Thymus (tissue), 11 donors: Measurements from ENCODE around the gene B3GNT7. TPM values are rescaled to one million over a fixed set of nuclear protein-coding genes. Genes with fewer than 3 reads are reported as not detected.

Experiments
- DNase-seq, 9 donors: peaks; one replicate each; pipeline ENCODE4 v3.0.0-alpha.2; 2013; ENCODE audit warnings: low spot score in 9 of 9, low read depth in 6 of 9, missing footprints in 1 of 9
- H3K27ac ChIP-seq, 2 donors: one replicate each; pipeline ENCODE4 v1.5.1; 2013; ENCODE audit warnings: control low read depth in 1 of 2, low read depth in 1 of 2, low read length in 1 of 2, mild to moderate bottlenecking in 1 of 2, moderate library complexity in 1 of 2
- H3K27me3 ChIP-seq, 2 donors: one replicate each; pipeline ENCODE4 v1.5.1; 2013; ENCODE audit warnings: low read length in 1 of 2; ENCODE audit not compliant: control insufficient read depth in 2 of 2, insufficient read depth in 1 of 2
- H3K36me3 ChIP-seq, 2 donors: one replicate each; pipeline ENCODE4 v1.5.1; 2013; ENCODE audit warnings: low read length in 1 of 2, mild to moderate bottlenecking in 1 of 2, moderate library complexity in 1 of 2; ENCODE audit not compliant: control insufficient read depth in 2 of 2, insufficient read depth in 2 of 2
- H3K4me1 ChIP-seq, 2 donors: one replicate each; pipeline ENCODE4 v1.5.1; 2013; ENCODE audit warnings: low read length in 2 of 2; ENCODE audit not compliant: control insufficient read depth in 2 of 2, insufficient read depth in 2 of 2
- H3K4me3 ChIP-seq, 2 donors: one replicate each; pipeline ENCODE4 v1.5.1; 2013; ENCODE audit warnings: low read length in 2 of 2, control low read depth in 1 of 2, mild to moderate bottlenecking in 1 of 2
- H3K9me3 ChIP-seq, 2 donors: one replicate each; pipeline ENCODE4 v1.5.1; 2013; ENCODE audit warnings: low read length in 1 of 2, mild to moderate bottlenecking in 1 of 2; ENCODE audit not compliant: control insufficient read depth in 2 of 2, insufficient read depth in 1 of 2
- WGBS: extraction: QIAGEN DNeasy Blood & Tissue Kit; methylation state at CpG from one replicate; pipeline ENCODE4 v1.1.7; 2013; 5-methylcytosine and 5-hydroxymethylcytosine counted together
- polyA plus RNA-seq: library from polyadenylated mRNA; stranded (reverse); fragments of 200-250 nt; gene quantifications from one replicate; pipeline ENCODE4 v1.2.3, GENCODE V29; 2013
- total RNA-seq: library from RNA; stranded (reverse); fragments of 120-200 nt; gene quantifications from one replicate; pipeline ENCODE4 v1.2.4, GENCODE V29; 2013
- donor health status: healthy.

The B3GNT7 gene
- total and polyA plus RNA-seq, 2 donors: 1.8 to 2.2 TPM

DNA sequence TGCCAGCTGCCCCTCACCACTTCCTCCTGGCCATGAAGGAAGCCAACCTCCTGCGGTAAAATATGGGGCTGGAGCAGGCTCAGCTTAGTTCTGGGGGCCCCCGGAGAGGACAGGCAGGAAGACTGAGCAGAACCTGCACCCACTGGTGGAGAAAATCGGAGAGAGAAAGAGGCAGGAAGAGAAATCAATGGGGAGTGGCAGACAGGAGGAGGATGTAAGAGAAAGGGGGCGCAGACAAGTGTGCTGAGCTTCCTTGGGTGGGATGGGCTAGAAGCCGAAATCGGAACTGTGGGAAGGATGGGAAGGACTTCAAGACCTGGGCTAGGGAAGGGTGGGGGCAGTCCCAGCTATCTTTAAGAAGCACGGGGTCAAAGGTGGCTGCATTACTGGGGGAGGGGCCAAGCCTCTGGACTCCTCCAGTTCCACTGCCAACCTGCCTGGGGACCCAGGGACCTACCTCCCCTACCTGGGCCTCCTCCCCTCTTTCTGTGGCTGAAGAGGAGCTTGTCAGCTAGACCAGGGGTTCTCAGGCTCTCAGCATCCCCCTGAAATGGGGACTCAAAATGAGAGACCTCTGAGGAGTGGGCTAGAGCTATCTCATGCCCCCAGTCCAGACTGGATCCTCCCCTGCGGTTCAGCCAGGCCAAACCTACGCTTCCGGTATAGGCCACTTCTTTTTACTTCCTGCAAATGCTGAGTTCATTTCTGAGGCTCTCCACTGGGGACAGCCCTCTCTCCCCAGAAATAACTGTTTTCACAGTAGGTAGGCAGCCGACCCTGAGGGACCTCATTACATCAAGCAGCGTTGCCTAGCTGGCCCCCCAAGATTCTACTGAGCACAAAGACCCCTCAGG is 33.6 kb upstream of the B3GNT7 start:
- Histone ChIP-seq H3K36me3 (no peaks in the 10 kb centered on the region), H3K9me3 (no peaks in the 10 kb centered on the region), H3K4me1 (peaks cover 0 to 20% of the 10 kb centered on the region in 2 donors), H3K4me3 (no peak overlapping the region), H3K27me3 (no peaks in the 10 kb centered on the region), H3K27ac (peak overlapping the region; percentile 22)
- peak in 3 of 9 donors; percentile 2 to 61 (median 36) for DNase-seq
- WGBS: 50% methylated on average over 12 of the region's 12 CpGs

DNA sequence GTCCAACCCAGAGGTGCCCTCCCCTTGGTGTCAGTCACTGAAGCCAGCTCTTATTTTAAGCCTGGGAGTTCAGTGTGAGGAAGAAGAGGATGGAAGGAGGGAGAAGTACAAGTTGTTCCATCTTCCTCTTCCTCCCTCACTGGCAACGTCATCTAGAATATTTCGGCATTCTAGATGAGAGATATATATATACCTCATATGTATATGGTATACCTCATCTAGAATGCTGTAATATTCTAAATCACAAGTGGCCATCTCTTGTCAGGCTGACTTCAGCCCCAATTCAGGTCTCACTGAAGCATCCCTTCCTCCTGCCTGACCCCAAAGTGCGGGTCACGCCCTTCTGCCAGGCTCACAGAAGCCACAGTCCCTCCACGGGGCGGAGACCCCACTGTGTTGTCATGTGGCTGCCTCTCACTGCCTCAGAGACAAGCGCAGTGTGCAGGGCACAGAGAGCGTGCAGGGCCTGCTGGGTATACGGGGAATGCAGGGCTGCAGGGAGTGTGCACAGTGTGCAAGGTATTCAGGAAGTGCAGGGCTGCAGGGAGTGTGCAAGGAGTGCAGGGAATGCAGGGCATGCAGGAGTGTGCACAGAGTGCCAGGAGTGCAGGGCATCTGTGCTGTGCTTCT is 32.8 kb upstream of the B3GNT7 start:
- Histone ChIP-seq H3K4me1 (peaks cover 0 to 20% of the 10 kb centered on the region in 2 donors), H3K27me3 (no peaks in the 10 kb centered on the region), H3K9me3 (no peaks in the 10 kb centered on the region), H3K36me3 (no peaks in the 10 kb centered on the region), H3K4me3 (no peak overlapping the region), H3K27ac (no peak overlapping the region)
- 79% methylated on average over 9 of the region's 9 CpGs for WGBS
- peak in 1 of 9 donors; percentile 31 for DNase-seq

DNA sequence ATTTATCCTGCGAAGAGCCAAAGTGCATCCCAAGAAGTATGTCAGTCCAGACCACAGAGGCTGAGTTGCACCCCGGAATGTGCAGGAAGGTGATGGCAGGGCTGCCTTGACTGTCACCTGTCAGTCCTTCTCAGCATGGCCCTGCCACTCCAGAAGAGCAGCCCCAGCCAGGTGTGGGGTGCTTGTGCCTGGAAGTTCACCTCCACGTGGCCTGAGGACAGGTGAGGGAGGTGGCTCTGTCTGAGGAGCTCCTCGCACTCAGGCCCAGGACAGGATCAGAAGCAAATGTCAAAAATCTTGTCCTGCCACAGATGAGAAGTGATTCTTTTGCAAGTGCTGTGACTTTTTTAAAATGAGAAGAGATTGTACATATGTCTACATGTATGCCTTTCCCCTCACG is 31.4 kb upstream of the B3GNT7 start:
- Histone ChIP-seq H3K36me3 (no peaks in the 10 kb centered on the region), H3K9me3 (no peaks in the 10 kb centered on the region), H3K27me3 (no peaks in the 10 kb centered on the region), H3K4me3 (no peak overlapping the region), H3K4me1 (peaks cover 0 to 20% of the 10 kb centered on the region in 2 donors), H3K27ac (no peak overlapping the region)
- no peak for DNase-seq
- WGBS: 96% methylated on average over 5 of the region's 5 CpGs

DNA sequence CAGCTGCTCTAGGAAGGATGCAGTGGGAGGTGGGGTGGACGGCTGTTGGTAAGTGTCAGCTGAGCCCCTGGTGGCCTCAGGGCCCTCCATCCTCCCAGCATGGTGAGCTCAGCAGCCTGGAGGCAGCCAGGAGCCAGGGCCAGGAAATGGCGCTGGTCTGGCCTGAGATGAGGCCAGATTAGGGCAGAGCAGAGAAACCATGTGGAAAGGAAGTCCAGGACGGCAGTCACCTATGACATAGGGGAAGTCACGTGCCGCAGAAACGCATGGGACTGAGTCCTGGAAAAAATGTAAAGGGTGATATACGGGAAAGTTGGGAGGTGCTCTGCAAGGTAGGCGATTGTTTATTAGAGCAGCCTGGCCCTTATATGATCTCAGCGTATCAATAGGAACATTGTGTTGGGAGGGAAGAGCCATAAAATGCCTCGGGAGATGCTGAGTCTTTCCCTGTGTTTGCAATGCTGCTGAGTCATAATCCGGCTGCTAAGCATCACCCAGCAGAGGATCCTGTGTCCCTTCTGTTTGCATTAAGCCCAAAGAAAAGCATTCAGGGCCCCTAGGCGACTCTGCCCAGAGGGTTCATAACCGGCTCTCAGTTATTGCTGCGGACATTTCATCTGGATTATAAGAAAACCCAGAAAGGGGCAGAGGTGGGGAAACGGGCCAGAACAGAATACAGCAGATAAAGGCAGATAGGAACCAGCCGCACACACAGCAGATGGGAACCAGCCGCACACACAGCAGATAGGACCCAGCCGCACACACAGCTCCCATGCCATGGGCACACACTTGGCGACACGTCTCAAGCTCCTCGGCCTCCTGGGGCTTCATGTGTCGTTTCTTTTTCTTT is 30.3 kb upstream of the B3GNT7 start:
- no peak overlapping the region for H3K4me3 ChIP-seq
- peaks cover 0 to 20% of the 10 kb centered on the region in 2 donors for H3K4me1 ChIP-seq
- no peak for DNase-seq
- no peak overlapping the region for H3K27ac ChIP-seq
- no peaks in the 10 kb centered on the region for H3K27me3 ChIP-seq
- no peaks in the 10 kb centered on the region for H3K36me3 ChIP-seq
- H3K9me3 ChIP-seq: no peaks in the 10 kb centered on the region
- WGBS: 85% methylated on average over 22 of the region's 22 CpGs

DNA sequence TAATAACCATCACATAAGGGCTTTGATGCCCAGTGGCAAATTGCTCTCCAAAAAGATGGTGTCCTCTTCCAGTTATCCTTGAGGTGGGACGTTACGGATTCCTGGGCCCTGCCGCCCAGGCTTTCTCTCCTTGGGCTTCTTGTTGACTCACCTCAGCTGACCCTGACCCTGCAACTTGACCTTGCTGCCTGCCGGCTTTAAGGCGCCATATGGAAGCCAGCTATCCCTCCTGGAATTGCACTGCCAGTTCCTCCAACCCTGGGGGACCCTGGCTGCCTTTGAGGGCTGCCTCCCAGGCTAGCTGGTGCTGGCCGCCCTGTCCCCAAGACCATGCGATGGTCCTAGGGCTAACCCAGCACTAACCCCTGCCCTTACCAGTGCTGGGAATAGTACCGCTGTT is 28.3 kb upstream of the B3GNT7 start:
- H3K27ac ChIP-seq: no peak overlapping the region
- H3K4me3 ChIP-seq: no peak overlapping the region
- WGBS: over 99% methylated on average over 8 of the region's 8 CpGs
- DNase-seq: no peak
- H3K4me1 ChIP-seq: peaks cover 0 to 11% of the 10 kb centered on the region in 2 donors
- no peaks in the 10 kb centered on the region for H3K9me3 ChIP-seq
- no peaks in the 10 kb centered on the region for H3K36me3 ChIP-seq
- H3K27me3 ChIP-seq: no peaks in the 10 kb centered on the region

DNA sequence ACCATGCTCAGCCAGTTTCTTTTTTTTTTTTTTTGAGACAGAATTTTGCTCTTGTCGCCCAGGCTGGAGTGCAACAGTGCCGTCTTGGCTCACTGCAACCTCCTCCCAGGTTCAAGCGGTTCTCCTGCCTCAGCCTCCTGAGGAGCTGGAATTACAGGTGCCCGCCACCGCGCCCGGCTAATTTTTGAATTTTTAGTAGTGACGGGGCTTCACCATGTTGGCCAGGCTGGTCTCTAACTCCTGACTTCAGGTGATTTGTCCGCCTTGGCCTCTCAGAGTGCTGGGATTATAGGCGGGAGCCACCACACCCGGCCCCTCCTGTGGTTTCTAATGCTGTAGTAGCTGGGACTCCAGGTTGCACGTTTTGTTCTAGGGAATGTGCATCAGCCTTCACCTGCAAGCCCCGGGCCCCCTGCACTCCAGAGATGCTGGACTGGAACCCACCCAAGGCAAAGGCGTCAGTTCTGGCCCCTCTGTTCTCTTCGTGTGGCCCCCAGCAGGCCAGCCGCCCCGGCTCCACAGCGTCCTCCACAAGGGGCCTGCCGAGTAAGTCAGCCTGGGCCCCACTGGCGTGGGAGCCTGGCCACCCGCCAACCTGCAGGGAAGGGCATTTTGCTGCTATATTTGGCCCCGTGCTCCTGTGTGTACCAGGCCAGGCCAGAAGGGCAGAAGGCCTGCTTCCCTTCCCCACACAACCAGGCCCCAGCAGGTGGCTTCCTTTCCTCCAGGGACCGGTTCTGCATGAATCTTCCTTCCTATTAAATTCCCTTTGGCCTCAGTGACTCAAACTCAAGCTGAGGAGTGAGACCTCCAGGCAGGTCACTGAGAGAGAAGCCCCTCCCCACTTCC is 25.7 kb upstream of the B3GNT7 start:
- no peaks in the 10 kb centered on the region for H3K9me3 ChIP-seq
- no peak for DNase-seq
- H3K36me3 ChIP-seq: no peaks in the 10 kb centered on the region
- H3K4me1 ChIP-seq: no peaks in the 10 kb centered on the region
- H3K27me3 ChIP-seq: no peaks in the 10 kb centered on the region
- 92% methylated on average over 23 of the region's 23 CpGs for WGBS
- no peak overlapping the region for H3K4me3 ChIP-seq
- H3K27ac ChIP-seq: no peak overlapping the region

DNA sequence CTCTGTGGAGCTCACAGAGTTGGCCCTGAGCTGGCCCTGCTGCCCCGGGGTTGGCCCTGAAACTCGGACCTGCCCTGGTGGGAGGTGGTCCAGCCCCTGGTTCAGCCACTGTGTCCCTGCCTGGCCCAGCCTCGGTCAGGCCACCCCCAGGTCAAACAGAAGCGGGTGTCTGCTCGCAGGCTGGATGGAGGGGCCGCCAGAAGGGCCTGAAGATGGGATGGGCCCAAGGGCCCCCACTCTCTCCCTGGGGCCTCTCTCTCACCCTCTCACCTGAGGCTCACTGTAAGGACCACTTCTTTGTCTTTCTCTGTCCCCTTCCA is 25.1 kb upstream of the B3GNT7 start:
- Histone ChIP-seq H3K9me3 (no peaks in the 10 kb centered on the region), H3K36me3 (no peaks in the 10 kb centered on the region), H3K4me1 (no peaks in the 10 kb centered on the region), H3K4me3 (no peak overlapping the region), H3K27me3 (no peaks in the 10 kb centered on the region), H3K27ac (no peak overlapping the region)
- DNase-seq: no peak
- 95% methylated on average over 6 of the region's 6 CpGs for WGBS

DNA sequence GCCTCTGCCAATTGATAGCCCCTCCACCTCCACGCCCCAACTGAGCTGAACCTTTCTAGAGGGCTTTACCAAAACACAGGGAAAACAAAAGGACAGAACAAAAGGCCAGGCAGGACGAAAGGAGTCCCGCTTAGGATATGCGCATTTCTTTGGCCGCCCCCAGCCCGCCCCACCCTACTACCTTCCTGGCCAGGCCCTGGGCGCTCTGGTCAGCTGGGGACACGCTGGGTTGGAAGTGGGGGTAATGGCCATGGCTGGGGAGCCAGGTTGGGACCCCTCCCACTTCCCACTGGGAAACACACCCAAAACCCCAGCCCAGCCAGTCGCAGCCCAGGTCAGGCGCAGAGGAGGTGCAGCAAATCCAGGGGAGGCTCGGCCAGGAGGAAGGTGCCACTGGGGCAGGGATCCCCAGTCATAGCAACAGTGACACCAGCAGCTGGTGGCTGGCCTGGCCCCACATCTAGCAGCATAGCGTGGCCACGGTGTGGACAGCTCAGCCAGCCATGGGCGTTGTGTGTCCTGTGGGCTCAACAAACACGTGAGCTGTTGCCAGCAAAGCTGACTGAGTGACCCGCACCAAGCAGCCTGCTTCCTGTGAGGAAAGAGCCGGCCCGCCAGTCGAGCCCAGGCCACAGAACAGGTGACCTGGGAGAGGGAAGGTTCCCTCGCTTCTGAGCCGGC is 24.6 kb upstream of the B3GNT7 start:
- H3K4me1 ChIP-seq: no peaks in the 10 kb centered on the region
- WGBS: 96% methylated on average over 21 of the region's 21 CpGs
- no peaks in the 10 kb centered on the region for H3K36me3 ChIP-seq
- H3K27ac ChIP-seq: no peak overlapping the region
- no peaks in the 10 kb centered on the region for H3K9me3 ChIP-seq
- H3K4me3 ChIP-seq: no peak overlapping the region
- H3K27me3 ChIP-seq: no peaks in the 10 kb centered on the region
- DNase-seq: no peak
